Measurements from ENCODE around the gene INTS12. TPM values are rescaled to one million over a fixed set of nuclear protein-coding genes. Genes with fewer than 3 reads are reported as not detected.

The INTS12 gene
- total RNA-seq, 1 experiment from 2014 or later, result 13.9 TPM

DNA sequence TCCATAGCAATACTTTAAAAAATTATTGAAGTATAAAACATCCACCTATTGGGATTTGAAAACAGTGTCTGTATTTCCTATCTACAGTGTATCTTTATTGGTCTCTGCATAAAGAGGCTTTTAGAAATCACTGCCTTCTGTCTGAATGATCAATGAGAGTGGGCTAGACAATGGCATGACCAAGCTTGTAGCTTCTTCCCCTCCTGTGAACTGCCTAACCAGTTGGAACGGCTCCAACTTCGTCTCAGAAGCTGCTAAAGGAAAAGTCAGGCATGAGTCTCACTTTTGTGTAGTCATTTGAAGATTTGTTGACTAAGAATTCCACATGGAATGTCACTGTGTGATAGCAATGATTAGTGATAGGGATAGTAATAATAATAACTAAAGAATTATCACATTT, 64.2 kb downstream of the INTS12 start:
- intact Hi-C loops (cut with micrococcal nuclease; ENCODE audit: unreplicated experiment) (no loop called here), in situ Hi-C loops (cut with HindIII; ENCODE audit: low pct_unique_long_range_greater_than_20kb, low sequenced_read_pairs) (no loop called here)
- Histone ChIP-seq H3K9me3 (ENCODE audit: control insufficient read depth, insufficient read depth, low read depth, low read length) (no peaks in the 10 kb centered on the region), H3K27me3 (ENCODE audit: control insufficient read depth, insufficient read depth, low read length) (no peaks in the 10 kb centered on the region), H3K36me3 (ENCODE audit: control insufficient read depth, insufficient read depth, low read length) (no peaks in the 10 kb centered on the region), H3K27ac (ENCODE audit: low read length) (no peak overlapping the region), H3K4me1 (ENCODE audit: control insufficient read depth, insufficient read depth, low read length) (no peaks in the 10 kb centered on the region), H3K4me3 (ENCODE audit: low read depth in 2 of 2, low read length in 2 of 2) (no peak overlapping the region)
- no peak for ATAC-seq
- CTCF ChIA-PET, result no interaction called here
- no peak for DNase-seq (ENCODE audit: low read depth, low spot score)
- BruUV-seq (replicated peaks), result no TSS peak
- POLR2A ChIA-PET, result no interaction called here
- no peak for TF ChIP-seq TCF7L2 (IDR thresholded peaks at IDR 0.05; ENCODE audit: low read depth, low read length)
- TF ChIP-seq SIN3A (IDR thresholded peaks at IDR 0.05; ENCODE audit: borderline replicate concordance, insufficient read depth, low read depth, low read length), result no peak

DNA sequence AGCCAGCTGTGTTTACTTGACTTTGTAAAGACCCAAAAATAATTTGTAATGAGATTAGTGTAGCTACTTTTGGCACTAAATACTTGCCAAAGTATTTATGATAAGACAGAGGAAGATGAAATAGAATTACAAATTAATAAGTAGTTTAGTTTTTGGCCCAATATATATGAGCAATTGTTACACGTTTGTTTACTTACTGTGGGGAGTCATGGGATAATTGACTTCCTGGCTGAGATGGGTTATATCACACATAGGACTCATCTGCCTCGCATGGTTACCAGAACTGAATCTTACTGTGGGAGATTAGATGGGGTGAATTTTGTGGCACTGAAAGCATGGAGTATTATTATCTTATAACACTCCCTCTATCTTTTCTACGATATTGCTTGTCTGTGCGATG, 66.6 kb downstream of the INTS12 start:
- Histone ChIP-seq H3K4me1 (ENCODE audit: control insufficient read depth, insufficient read depth, low read length) (no peaks in the 10 kb centered on the region), H3K9me3 (ENCODE audit: control insufficient read depth, insufficient read depth, low read depth, low read length) (no peaks in the 10 kb centered on the region), H3K4me3 (ENCODE audit: low read depth in 2 of 2, low read length in 2 of 2) (no peak overlapping the region), H3K36me3 (ENCODE audit: control insufficient read depth, insufficient read depth, low read length) (no peaks in the 10 kb centered on the region), H3K27me3 (ENCODE audit: control insufficient read depth, insufficient read depth, low read length) (no peaks in the 10 kb centered on the region), H3K27ac (ENCODE audit: low read length) (no peak overlapping the region)
- ATAC-seq (no peak), DNase-seq (ENCODE audit: low read depth, low spot score) (no peak)
- intact Hi-C loops (cut with micrococcal nuclease; ENCODE audit: unreplicated experiment) (no loop called here), in situ Hi-C loops (cut with HindIII; ENCODE audit: low pct_unique_long_range_greater_than_20kb, low sequenced_read_pairs) (no loop called here)
- TF ChIP-seq, protein P1, sequence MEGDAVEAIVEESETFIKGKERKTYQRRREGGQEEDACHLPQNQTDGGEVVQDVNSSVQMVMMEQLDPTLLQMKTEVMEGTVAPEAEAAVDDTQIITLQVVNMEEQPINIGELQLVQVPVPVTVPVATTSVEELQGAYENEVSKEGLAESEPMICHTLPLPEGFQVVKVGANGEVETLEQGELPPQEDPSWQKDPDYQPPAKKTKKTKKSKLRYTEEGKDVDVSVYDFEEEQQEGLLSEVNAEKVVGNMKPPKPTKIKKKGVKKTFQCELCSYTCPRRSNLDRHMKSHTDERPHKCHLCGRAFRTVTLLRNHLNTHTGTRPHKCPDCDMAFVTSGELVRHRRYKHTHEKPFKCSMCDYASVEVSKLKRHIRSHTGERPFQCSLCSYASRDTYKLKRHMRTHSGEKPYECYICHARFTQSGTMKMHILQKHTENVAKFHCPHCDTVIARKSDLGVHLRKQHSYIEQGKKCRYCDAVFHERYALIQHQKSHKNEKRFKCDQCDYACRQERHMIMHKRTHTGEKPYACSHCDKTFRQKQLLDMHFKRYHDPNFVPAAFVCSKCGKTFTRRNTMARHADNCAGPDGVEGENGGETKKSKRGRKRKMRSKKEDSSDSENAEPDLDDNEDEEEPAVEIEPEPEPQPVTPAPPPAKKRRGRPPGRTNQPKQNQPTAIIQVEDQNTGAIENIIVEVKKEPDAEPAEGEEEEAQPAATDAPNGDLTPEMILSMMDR (IDR thresholded peaks at IDR 0.05), result no peak
- TF ChIP-seq POLR2AphosphoS5 (IDR thresholded peaks at IDR 0.05; ENCODE audit: low read depth, low read length), result no peak
- TF ChIP-seq, protein P2, sequence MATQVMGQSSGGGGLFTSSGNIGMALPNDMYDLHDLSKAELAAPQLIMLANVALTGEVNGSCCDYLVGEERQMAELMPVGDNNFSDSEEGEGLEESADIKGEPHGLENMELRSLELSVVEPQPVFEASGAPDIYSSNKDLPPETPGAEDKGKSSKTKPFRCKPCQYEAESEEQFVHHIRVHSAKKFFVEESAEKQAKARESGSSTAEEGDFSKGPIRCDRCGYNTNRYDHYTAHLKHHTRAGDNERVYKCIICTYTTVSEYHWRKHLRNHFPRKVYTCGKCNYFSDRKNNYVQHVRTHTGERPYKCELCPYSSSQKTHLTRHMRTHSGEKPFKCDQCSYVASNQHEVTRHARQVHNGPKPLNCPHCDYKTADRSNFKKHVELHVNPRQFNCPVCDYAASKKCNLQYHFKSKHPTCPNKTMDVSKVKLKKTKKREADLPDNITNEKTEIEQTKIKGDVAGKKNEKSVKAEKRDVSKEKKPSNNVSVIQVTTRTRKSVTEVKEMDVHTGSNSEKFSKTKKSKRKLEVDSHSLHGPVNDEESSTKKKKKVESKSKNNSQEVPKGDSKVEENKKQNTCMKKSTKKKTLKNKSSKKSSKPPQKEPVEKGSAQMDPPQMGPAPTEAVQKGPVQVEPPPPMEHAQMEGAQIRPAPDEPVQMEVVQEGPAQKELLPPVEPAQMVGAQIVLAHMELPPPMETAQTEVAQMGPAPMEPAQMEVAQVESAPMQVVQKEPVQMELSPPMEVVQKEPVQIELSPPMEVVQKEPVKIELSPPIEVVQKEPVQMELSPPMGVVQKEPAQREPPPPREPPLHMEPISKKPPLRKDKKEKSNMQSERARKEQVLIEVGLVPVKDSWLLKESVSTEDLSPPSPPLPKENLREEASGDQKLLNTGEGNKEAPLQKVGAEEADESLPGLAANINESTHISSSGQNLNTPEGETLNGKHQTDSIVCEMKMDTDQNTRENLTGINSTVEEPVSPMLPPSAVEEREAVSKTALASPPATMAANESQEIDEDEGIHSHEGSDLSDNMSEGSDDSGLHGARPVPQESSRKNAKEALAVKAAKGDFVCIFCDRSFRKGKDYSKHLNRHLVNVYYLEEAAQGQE (IDR thresholded peaks at IDR 0.05; ENCODE audit: insufficient read depth in 1 of 2, low read depth in 2 of 2, low read length in 1 of 2), result no peak
- no peak for TF ChIP-seq TCF7L2 (IDR thresholded peaks at IDR 0.05; ENCODE audit: low read depth, low read length)
- no peak for TF ChIP-seq SIN3A (IDR thresholded peaks at IDR 0.05; ENCODE audit: borderline replicate concordance, insufficient read depth, low read depth, low read length)
- ChIA-PET POLR2A (no interaction called here), CTCF (no interaction called here)
- BruUV-seq (replicated peaks), result no TSS peak

DNA sequence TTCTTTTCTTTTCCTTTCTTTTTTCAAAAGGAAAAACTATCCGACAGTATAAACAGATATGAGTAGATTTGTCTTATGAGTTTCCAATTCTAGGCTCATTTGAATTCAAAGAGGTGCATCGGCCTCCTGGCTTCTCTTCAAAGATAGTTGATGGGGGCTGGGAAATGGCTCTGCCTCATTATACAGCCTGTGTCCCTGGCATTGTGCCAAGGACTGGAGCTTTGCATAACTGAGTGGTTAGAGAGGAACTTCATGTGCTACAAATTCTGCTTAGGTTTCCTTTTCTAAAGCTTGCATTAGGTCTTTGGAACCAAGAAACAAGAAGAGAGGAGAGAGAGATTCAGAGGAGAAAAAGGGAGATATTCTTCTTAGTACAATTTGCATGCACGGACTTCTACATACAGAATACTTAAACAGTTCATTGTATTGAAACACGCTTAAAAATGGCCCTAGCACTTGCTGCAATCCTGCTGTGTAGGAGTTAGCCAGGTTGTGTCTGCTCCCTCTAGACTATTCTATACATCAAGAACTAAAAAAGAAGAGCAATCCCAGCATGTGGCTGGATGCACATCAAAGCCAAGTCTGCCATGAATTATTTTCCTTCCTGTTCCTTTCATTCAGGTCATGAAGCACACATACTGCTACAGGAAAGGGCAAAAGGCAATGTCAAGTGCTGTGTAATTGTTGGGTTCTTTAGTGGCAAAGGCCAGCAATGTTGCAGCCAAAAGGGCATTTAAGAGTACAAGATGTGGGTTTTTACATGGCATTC, 70.9 kb downstream of the INTS12 start:
- no peak for ATAC-seq
- no peaks in the 10 kb centered on the region for H3K27me3 ChIP-seq (ENCODE audit: control insufficient read depth, insufficient read depth, low read length)
- H3K36me3 ChIP-seq (ENCODE audit: control insufficient read depth, insufficient read depth, low read length), result no peaks in the 10 kb centered on the region
- H3K27ac ChIP-seq (ENCODE audit: low read length), result no peak overlapping the region
- ChIA-PET POLR2A (interaction anchor here (0.5 kb wide), 1 partner anchor 891 kb away, joined by 3 read pairs; no protein-coding TSS in a partner anchor), CTCF (no interaction called here)
- no peak for DNase-seq (ENCODE audit: low read depth, low spot score)
- TF ChIP-seq, protein P2 (IDR thresholded peaks at IDR 0.05; ENCODE audit: insufficient read depth in 1 of 2, low read depth in 2 of 2, low read length in 1 of 2), result no peak
- TF ChIP-seq, protein P1 (IDR thresholded peaks at IDR 0.05), result no peak
- no peak for TF ChIP-seq SIN3A (IDR thresholded peaks at IDR 0.05; ENCODE audit: borderline replicate concordance, insufficient read depth, low read depth, low read length)
- no peak for TF ChIP-seq POLR2AphosphoS5 (IDR thresholded peaks at IDR 0.05; ENCODE audit: low read depth, low read length)
- no peak for TF ChIP-seq TCF7L2 (IDR thresholded peaks at IDR 0.05; ENCODE audit: low read depth, low read length)
- intact Hi-C loops (cut with micrococcal nuclease; ENCODE audit: unreplicated experiment) (no loop called here), in situ Hi-C loops (cut with HindIII; ENCODE audit: low pct_unique_long_range_greater_than_20kb, low sequenced_read_pairs) (no loop called here)
- no TSS peak for BruUV-seq (replicated peaks)
- no peak overlapping the region for H3K4me3 ChIP-seq (ENCODE audit: low read depth in 2 of 2, low read length in 2 of 2)
- H3K4me1 ChIP-seq (ENCODE audit: control insufficient read depth, insufficient read depth, low read length), result no peaks in the 10 kb centered on the region
- no peaks in the 10 kb centered on the region for H3K9me3 ChIP-seq (ENCODE audit: control insufficient read depth, insufficient read depth, low read depth, low read length)

Data from Panc1 (cell line).